T47D (cell line): ENCODE data around the gene VPS33B.
"Not testable (repeated sequence)": the region's sequence is repeated elsewhere in the genome, so short reads cannot be mapped to it uniquely, and the experiment has no call there.

Source experiments
- DNase-seq, 2 experiments: peaks; one replicate each; pipeline versions ENCODE4 v3.0.0 to v3.0.0-alpha.2; 2011 to 2012; ENCODE audit warnings: low read depth in 1 of 2, low spot score in 1 of 2
- JUND ChIP-seq: IDR thresholded peaks from 2 replicates; pipeline ENCODE4 v1.6.1; 2012; ENCODE audit warnings: low read depth
- in situ Hi-C: cut with HindIII; loops from 2 replicates; pipeline ENCODE4 v1.10.0; 2016; ENCODE audit warnings: low sequenced_read_pairs, low pct_unique_long_range_greater_than_20kb

VPS33B gene

GRCh38 chr15:91049378-91050127, 27.2 kb upstream of the VPS33B start:
- TF ChIP-seq JUND, result no peak
- in situ Hi-C loops, result no loop called here
- peak; percentile 58 to 87 for DNase-seq

- TF ChIP-seq JUND, result no peak
- peak in 1 of 2 experiments; percentile 72 for DNase-seq
- in situ Hi-C loops, result no loop called here
These were observed 25.3 kb upstream of the VPS33B start for GRCh38 chr15:91047545-91048199.

- DNase-seq, in situ Hi-C loops: not testable (repeated sequence)
These were observed 23.7 kb upstream of the VPS33B start for GRCh38 chr15:91046056-91046455.

GRCh38 chr15:91045065-91045464, 22.7 kb upstream of the VPS33B start:
- TF ChIP-seq JUND, result no peak
- in situ Hi-C loops, result no loop called here
- DNase-seq, result no peak

GRCh38 chr15:91043202-91043874, 20.9 kb upstream of the VPS33B start:
- in situ Hi-C loops, result no loop called here
- no peak for DNase-seq
- TF ChIP-seq JUND, result no peak

- DNase-seq, result no peak
- no peak for TF ChIP-seq JUND
- in situ Hi-C loops, result no loop called here
These were observed 18.5 kb upstream of the VPS33B start for GRCh38 chr15:91040856-91041255.

GRCh38 chr15:91039996-91040395, 17.6 kb upstream of the VPS33B start:
- in situ Hi-C loops, result no loop called here
- no peak for TF ChIP-seq JUND
- DNase-seq, result no peak

DNA sequence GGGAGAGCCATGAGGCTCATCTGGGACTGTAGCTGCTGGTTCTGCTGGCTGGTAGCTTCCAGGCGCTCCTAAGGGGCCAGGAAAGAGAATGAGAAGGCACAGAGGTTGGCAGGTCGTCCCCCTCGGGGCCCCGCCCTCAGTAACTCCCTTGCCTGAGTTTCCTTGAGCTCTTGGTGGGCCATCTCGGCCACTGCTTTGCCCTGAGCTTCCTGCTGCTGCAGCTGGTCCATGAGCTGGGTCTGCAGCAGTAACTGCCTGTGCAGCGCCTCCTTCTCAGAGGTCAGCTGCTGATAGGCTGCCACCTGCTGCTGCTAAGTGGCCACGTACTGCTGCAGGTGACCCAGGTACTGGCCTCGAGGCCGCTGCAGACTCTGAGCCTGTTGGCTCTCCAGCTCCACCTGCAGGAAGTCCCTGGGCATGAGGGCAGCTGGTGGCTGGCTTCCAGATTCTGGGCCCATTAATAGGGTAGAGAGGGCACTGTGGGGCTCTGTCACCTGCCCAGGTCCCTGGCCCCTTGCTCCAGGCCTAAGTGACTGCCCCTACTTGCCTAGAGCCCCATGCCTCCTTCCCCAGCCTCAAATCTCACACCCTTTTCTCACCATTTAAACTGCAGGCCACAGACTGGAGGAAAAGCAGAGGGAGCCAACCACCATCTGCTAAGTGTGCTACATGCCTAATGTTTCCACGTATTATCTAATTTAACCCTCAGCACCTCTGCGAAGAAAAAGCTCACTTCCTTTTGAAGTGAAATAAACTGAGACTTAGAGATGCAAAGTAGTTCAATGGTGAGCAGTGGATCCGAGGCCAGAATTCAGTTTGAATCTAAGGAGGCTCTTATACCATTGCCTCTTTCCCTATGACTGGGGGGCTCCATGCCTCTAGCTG, 10.8 kb upstream of the VPS33B start:
- no peak for TF ChIP-seq JUND
- in situ Hi-C loops, result no loop called here
- peak; percentile 59 to 91 for DNase-seq

DNA sequence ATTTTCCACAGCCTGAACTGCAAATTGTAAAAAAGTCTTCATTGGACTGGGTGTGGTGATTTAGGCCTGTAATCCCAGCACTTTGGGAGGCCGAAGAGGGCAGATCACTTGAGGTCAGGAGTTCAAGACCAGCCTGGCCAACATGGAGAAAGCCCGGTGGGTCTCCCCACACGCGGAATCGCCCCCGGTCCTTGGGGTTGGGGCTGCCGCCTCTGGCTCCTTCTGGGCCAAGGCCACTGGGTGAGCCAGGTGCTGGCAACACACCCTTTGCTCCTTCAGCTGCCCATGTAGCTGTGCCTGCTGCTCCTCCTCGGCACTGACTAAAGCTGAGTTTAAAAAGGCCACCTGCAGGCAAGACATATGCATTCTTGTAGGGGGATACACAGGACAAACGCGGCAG, 9.4 kb upstream of the VPS33B start:
- DNase-seq, result no peak
- in situ Hi-C loops, result no loop called here
- no peak for TF ChIP-seq JUND

DNA sequence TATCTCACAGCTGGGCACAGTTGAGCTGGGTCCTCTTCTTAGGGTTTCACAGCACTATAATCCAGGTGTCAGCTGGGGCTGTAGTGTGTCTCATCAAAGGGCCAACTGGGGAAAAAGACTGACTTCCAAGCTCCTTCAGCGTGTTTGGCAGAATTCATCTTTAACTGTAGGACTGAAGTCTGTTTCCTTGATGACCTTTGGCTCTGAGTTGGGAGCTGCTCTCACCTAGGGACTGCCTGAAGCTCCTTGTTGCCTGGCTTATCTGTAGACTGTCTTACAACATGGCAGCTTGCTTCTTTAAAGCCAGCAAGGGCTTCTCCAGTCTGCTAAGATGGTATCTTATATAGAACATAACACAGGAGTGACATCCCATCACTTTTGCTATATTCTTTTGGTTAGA, 5.3 kb upstream of the VPS33B start:
- no peak for DNase-seq
- in situ Hi-C loops, result no loop called here
- TF ChIP-seq JUND, result no peak

DNA sequence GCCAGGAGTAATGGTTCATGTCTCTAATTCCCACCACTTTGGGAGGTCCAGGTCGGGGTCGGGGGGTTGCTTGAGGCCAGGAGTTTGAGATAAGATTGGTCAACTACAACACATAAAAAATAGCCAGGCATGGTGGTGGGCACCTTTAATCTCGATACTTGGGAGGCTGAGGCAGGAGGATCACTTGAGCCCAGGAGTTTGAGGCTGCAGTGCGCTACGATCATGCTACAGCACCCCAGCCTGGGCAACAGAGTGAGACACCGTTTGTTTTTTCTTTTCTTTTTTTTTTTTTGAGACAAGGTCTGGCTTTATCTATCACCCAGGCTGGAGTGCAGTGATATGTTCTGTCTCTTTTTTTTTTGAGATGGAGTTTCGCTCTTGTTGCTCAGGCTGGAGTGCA, 1.3 kb upstream of the VPS33B start:
- DNase-seq, result no peak
- in situ Hi-C loops, result no loop called here
- TF ChIP-seq JUND, result no peak

GRCh38 chr15:91022832-91023129, 387 bp upstream of the VPS33B start:
- in situ Hi-C loops, result no loop called here
- TF ChIP-seq JUND, result no peak
- no peak for DNase-seq
